ENCODE data around the gene SNRPE.

The SNRPE gene

DNA sequence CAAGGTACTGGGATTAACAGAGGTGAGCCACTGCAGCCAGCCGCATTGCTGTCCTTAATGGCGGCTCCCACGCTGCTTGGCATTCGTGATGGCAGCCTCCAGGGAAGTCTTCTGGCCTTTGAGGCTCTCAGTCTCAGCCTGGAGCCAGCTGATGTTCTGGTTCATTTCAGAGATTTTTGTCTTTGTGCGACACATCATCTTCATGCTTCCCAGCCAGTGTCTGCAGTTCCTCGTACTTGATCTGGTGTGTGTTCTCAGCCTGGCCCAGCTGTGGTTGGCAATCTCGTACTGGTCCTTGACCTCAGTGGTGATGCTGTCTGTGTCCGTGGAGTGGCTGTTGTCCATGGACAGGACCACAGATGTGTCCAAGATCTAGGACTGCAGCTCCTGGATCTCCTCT is 11.7 kb downstream of the SNRPE start:
- in situ Hi-C loops (cut with HindIII; ENCODE audit: low sequenced_read_pairs), result loop anchor here (25.0 kb wide), 1 partner anchor 264 kb away; no protein-coding TSS in a partner anchor
- TF ChIP-seq, protein P1, sequence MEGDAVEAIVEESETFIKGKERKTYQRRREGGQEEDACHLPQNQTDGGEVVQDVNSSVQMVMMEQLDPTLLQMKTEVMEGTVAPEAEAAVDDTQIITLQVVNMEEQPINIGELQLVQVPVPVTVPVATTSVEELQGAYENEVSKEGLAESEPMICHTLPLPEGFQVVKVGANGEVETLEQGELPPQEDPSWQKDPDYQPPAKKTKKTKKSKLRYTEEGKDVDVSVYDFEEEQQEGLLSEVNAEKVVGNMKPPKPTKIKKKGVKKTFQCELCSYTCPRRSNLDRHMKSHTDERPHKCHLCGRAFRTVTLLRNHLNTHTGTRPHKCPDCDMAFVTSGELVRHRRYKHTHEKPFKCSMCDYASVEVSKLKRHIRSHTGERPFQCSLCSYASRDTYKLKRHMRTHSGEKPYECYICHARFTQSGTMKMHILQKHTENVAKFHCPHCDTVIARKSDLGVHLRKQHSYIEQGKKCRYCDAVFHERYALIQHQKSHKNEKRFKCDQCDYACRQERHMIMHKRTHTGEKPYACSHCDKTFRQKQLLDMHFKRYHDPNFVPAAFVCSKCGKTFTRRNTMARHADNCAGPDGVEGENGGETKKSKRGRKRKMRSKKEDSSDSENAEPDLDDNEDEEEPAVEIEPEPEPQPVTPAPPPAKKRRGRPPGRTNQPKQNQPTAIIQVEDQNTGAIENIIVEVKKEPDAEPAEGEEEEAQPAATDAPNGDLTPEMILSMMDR (IDR thresholded peaks at IDR 0.05; ENCODE audit: low read depth, low read length), result no peak

GRCh38 chr1:203878422-203878821 is 17.0 kb downstream of the SNRPE start:
- no peak overlapping the region for H3K4me3 ChIP-seq (ENCODE audit: low read depth, low read length)
- no peak for DNase-seq (ENCODE audit: low read depth, low spot score)
- in situ Hi-C loops (cut with HindIII; ENCODE audit: low sequenced_read_pairs), result no loop called here
- TF ChIP-seq, protein P1 (IDR thresholded peaks at IDR 0.05; ENCODE audit: low read depth, low read length), result no peak

More for the DNA sequence above, 11.7 kb downstream of the SNRPE start:
- H3K4me3 ChIP-seq (ENCODE audit: low read depth, low read length), result no peak overlapping the region
- DNase-seq (ENCODE audit: low read depth, low spot score), result no peak

DNA sequence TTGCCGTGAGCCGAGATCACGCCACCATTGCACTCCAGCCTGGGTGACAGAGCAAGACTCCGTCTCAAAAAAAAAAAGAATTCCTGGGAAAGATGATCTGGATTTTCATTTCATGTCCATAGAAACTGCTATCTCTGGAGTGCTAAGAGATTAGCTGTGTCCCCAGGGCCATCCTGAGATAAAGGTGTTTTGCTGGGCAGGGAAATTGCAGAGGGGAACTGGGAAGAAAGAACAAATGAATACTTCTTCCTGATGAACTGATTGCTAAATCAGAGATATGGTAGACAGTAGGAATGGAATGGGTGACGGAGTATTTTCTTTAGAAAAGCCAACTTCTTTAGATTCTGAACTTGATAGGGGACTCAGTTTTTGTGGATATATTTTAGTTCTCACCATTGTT is 19.2 kb downstream of the SNRPE start:
- in situ Hi-C loops (cut with HindIII; ENCODE audit: low sequenced_read_pairs), result no loop called here
- H3K4me3 ChIP-seq (ENCODE audit: low read depth, low read length), result no peak overlapping the region
- TF ChIP-seq, protein P1 (IDR thresholded peaks at IDR 0.05; ENCODE audit: low read depth, low read length), result no peak
- DNase-seq (ENCODE audit: low read depth, low spot score), result no peak

DNA sequence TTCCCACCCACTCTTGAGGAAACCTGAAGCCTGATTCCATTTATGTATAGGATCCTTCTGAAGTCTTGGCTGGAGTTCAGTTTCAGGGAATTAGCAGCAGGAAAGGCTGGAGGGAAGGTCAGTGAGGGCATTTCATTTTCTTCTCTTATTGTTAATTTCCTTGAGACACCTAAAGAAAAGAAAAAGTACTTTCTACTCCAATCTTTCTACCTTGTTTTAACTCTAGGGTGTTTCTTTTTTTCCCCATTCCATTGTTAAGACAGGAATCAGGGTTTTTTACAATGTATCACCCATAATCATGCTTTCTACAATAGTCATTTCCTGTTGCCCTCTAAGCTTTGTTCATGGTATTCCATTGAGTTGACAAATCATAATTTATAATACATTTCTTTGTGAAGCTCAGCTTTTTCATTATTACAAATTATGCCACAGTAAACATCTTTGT is 27.4 kb downstream of the SNRPE start:
- TF ChIP-seq, protein P1 (IDR thresholded peaks at IDR 0.05; ENCODE audit: low read depth, low read length), result no peak
- no peak overlapping the region for H3K4me3 ChIP-seq (ENCODE audit: low read depth, low read length)
- DNase-seq (ENCODE audit: low read depth, low spot score), result peak; percentile 66
- in situ Hi-C loops (cut with HindIII; ENCODE audit: low sequenced_read_pairs), result no loop called here

GRCh38 chr1:203891950-203892349 is 30.6 kb downstream of the SNRPE start:
- TF ChIP-seq, protein P1 (IDR thresholded peaks at IDR 0.05; ENCODE audit: low read depth, low read length), result no peak
- no peak for DNase-seq (ENCODE audit: low read depth, low spot score)
- in situ Hi-C loops (cut with HindIII; ENCODE audit: low sequenced_read_pairs), result no loop called here
- H3K4me3 ChIP-seq (ENCODE audit: low read depth, low read length), result no peak overlapping the region

GRCh38 chr1:203898458-203899352 is 37.3 kb downstream of the SNRPE start:
- in situ Hi-C loops (cut with HindIII; ENCODE audit: low sequenced_read_pairs), result no loop called here
- TF ChIP-seq, protein P1 (IDR thresholded peaks at IDR 0.05; ENCODE audit: low read depth, low read length), result no peak
- no peak for DNase-seq (ENCODE audit: low read depth, low spot score)
- H3K4me3 ChIP-seq (ENCODE audit: low read depth, low read length), result no peak overlapping the region

All from astrocyte of the spinal cord (primary cell).